NCI-H446 treated with DMSO at 0.1 percent for 48 hours (cell line): ENCODE measurements around the gene RHBDL3.

Source experiments
- DNase-seq: peaks from one replicate; lab custom pipeline; 2025; lab: John Stamatoyannopoulos, UW

The RHBDL3 gene

GRCh38 chr17:32266389-32267301, 1.0 kb downstream of the RHBDL3 start:
- DNase-seq: no peak

DNA sequence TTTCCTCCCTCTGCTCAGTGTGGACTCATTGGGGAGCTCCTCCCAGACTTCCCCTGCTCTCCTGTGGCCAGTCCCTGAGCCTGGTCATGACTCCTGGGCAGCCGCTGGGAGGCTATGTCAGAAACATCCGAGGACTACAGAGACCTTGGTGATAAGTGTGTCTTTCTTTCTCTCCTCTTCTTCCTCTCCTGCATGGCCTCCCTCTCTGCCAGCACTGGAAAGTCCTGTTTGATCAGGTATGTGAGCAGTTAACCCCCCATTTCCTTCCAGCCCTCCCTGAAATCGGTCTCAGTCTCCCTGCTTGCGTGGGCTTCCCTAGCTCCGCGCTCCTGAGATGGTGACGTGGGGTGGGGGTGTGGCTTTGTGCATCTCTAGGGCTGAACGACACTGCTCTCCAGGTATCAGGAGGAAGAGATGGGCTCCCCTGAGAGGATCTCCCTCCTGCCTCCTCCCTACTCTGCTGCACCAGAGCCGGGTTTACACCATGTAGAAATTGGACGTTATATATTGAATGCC, 2.1 kb downstream of the RHBDL3 start:
- DNase-seq: no peak

DNA sequence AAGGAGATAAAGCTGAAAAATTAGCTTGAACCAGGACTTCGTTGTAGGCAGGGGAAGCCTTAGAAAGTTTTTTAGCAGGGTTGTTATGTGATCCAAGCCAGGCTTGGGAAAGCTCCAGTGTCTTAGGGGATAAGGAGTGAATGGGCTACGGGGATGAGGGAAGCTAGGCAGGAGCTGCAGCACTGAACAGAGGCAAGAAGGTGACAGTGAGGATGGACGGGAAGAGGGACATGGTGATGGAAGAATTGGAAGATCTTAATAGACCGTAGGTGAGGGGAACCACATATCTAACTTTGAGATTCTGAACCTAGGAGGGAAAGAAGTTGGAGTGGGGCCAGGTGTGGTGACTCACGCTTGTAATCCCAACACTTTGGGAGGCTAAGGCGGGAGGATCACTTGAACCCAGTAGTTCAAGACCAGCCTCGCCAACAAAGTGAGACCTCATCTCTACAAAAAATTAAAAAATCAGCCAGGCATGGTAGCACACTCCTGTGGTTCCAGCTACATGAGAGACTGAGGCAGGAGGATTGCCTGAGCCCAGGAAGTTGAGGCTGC, 3.2 kb downstream of the RHBDL3 start:
- no peak for DNase-seq

GRCh38 chr17:32269377-32269776, 3.7 kb downstream of the RHBDL3 start:
- DNase-seq: peak; percentile 77

DNA sequence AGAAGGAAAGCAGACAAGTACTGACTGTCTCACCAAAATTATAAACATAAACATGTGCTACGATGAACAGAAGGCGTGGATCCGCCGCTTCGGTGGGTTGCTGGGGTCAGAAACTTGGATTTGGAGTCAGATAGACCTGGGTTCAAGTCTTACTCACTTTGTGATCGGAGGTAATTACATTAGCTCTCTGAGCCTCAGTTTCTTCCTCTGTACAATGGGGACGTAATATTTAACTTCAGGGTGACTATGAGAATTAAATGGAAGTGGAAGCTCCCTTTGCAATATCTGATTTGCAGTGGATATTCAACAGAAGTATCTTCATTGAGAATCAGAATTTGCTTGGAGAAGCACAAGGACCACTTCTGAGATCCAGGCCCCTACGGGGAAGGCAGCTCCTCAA, 6.2 kb downstream of the RHBDL3 start:
- DNase-seq: no peak

GRCh38 chr17:32274101-32274500, 8.5 kb downstream of the RHBDL3 start:
- DNase-seq: no peak

- no peak for DNase-seq
These were observed 9.0 kb downstream of the RHBDL3 start for GRCh38 chr17:32274643-32275042.

- peak; percentile 82 for DNase-seq
These were observed 9.7 kb downstream of the RHBDL3 start for GRCh38 chr17:32275060-32276042.

DNA sequence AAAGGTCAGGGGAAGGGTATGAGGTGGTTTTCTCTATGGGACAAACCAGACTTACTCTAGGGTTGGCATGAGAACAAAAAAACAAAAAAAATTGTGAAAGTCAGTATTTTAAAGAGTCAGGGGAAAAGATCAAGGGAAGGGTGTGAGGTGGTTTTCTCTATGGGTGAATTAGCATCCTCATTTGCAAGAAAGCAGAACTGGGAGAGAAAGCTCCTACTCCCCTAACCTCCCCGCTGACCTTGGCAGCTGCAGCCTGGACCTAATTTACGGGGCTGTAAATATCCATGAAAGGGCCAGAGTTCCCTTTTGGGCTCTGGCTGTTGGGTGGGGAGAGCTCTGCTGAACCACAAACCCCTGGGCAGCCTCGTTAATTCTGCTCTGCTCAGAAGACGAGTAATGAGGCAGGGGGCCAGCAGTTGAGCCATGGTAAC, 10.6 kb downstream of the RHBDL3 start:
- no peak for DNase-seq

DNA sequence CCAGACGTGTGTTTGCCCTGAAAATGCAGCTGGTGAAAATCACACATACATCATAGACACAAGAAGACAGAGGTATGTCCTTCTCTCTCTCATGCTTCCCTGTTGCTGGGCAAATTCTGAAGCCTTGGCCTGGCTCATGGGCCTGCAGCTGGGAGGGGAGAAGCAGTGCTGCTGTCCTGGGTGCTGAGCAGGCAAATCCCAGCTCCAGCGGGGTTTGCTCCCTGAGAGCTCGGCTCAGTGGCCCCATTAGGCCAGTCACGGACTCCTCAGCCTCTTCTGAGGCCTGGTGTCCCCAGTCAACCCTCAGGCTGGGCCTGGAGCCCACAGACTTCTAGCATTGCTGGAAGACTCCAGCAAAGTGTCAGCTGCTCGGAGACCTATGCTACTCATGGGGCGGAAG, 11.7 kb downstream of the RHBDL3 start:
- DNase-seq: no peak

DNA sequence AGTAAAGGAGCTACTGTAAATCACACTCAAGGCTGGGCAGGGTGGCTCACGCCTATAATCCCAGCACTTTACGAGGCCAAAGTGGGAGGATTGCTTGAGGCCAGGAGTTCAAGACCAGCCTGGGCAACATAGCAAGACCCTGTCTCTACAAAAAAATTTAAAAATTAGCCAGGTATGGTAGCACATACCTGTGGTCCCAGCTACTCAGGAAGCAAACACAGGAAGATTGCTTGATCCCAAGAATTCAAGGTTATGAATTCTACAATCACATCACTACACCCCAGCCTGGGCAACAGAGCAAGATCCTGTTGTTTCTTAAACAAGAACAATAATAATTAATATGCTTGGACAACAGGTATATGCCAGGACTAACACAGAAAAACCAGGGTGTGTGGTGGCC, 13.2 kb downstream of the RHBDL3 start:
- DNase-seq: no peak

DNA sequence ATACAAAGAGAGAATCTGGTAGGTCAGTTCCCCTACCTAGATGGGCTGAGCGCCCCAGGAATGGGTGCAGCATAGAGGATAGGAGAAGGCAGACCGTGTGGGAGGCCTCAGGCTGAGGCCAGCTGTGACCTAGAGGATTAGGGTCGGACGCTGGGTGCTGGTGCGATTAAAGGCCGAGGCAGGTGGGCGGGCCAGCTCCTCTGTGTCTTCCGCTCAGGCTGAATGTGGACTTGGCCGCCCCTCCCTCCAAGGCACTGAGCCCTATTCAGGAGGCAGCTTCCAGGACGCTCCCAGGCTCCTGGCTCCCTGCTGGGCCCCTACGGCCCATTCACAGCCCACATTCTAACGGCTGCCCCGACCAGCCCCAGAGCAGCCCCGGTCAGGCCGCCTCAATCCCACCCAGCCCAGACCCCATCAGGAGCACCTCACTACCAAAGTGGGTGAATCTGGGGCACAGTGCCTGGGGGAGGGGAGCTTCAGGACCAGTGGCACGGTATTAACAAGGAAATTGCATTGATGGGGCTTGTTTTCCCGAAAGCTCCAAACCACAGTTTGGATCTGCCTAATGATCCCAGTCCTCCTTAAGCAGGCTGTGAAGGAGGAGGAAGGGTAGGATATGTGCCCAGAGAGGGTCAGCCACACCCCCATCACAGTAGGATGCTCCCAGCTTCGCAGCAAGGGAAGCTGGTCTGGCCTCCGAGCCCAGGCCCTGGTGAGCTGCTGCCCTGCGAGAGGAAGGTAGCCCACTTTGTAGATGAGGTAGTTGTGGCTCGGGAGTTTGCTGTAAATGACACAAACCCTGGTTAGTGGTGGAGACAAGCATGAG, 14.5 kb downstream of the RHBDL3 start:
- no peak for DNase-seq

DNA sequence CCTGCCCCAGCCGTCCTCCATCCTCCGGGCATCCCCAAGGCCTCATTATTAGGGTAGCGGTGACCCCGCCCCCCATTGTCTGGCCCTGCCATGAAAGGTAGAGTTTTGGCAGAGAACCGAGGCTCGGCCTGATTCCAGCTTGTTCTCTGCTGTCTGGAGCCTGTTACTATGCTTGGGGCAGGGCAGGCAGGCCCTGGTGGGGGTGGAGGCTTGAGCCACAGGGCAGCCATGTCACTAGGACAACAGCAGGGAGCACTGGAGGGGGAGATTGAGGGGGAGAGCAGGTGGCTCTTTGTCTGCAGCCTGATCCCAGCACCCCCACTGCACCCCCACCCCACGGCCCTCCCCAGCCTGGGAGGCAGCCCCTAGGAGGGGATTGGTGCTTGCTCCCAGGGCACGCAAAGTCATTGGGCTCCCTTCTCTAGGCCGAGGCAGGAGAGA, 15.4 kb downstream of the RHBDL3 start:
- no peak for DNase-seq

GRCh38 chr17:32283745-32284201, 18.1 kb downstream of the RHBDL3 start:
- no peak for DNase-seq

DNA sequence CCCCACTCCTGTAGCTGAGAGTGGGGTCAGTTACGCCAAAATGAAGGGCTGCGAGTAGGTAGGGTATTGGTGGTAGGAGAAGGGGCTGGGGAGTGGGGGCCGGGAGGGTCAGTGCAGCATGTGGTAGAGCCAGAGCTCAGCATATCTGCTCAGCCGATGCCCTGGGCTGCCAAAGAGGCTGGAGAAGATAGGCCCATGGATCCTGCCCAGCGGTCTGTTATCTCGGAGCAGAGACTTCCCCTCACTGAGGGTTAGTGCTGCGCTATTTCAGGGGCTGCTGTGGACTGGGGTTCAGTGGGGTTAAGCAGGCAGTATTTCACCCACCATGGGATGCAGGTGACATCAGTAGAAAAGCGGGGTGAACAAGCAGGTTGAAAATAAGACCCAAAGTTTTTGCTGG, 19.7 kb downstream of the RHBDL3 start:
- DNase-seq: no peak

DNA sequence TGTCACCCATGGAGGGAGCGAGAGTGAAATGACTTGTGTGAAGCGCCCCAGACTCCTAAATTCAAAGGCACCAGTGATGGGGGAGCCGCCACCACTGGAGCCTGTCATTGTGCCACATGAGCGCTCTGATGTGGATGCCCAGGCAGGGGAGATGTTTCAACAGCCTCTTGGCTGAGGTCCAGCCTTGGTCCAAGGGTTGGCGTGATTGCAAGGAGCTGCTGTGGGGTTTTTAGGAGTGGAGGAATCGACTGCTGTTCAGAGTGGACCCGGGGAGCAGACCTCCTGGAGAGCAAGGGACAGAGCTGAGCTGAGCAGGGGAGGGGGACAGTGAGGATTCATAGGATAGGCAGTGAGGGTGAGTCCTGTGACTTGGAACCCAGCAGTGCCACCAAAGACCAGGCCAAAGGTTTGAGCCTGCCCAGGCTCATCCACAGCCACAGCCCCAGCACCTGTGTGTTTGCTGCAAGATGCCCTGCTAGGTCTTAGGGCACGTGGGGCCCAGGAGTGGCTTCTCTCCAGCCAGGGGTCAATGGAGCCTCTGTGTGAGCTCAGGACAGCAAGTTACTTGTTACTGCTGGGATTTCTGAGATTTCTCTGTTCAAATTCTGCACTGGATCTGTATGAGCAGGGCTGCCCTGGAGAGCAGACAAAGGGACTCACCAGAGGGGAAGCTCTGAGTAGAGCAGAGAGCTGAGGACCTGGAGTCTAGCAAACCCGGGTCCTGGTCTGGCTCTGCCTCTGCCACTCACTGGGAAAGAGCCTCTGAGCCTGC, 20.3 kb downstream of the RHBDL3 start:
- DNase-seq: no peak

DNA sequence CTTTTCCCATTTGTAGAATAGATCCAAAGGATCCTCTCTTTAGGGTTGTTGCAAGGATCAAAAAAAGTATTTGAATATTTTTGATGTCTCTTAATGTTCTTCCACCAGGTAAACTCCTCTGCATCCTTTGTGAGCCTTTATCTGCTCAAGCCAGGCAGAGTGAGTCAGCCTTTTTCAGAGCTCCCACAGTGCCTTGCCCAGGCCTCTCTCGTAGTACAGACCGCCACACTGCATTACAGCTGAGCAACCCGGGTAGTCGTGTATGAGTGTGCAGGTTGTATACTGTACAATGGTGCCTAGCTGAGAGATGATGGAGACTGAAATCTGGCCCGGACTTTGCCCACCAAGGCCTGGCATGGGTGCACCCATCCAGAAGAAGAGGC, 20.9 kb downstream of the RHBDL3 start:
- DNase-seq: no peak

DNA sequence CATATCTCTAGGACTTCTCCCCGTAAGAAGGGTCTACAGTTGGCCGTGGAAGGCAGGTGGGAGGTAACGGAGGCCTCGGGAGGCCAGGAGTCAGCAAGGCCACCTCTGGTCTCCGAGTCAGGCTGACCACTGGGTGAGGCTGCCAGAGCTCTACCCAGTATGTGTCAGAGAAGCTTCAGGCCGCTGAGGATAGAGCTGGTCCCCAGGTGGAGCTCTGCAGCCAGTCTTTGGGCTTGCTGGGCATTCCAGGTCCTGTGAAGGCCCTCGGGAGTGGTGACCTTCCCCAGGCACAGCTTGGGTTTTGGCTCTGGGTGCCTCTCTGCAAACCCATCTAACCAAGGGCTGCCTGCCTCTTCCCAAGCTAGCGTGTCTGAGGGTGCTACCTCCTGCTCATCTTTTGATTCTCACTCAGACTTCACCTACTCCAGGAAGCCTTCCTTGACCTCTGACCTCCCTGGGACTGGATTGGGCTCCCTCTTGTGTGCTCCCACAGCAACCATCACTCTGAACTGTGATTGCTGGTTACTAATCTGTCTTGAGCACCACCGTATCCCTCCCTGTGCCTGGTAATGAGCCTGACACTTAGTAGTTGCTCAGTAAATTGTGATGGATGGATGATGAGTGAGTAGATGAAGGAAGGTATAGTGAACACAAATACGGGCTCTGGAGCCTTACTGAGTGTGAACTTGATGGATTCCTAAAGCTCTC, 22.3 kb downstream of the RHBDL3 start:
- DNase-seq: no peak

DNA sequence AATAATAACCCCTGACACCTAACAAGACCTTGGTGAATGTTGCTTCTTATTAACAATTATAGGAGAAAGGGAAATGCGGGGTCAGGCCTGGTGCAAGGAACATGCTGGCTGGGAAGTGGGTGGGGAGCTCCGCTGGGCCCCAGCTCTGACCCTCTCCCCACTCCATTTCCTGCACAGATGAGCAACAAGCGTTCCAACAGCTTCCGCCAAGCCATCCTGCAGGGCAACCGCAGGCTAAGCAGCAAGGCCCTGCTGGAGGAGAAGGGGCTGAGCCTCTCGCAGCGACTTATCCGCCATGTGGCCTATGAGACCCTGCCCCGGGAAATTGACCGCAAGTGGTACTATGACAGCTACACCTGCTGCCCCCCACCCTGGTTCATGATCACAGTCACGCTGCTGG, 23.0 kb downstream of the RHBDL3 start:
- DNase-seq: no peak
